H1 (cell line): ENCODE data around the gene ZC3H7B. TPM values are rescaled to one million over a fixed set of nuclear protein-coding genes. Genes with fewer than 3 reads are reported as not detected.

ENCODE experiments used
- EP300 ChIP-seq, 2 experiments: IDR thresholded peaks; 1 replicate in 1 of 2; 2 replicates in 1 of 2; pipeline ENCODE4 v1.6.1; 2011 to 2012; ENCODE audit warnings: low read depth in 2 of 2, low read length in 2 of 2, mild to moderate bottlenecking in 2 of 2, borderline replicate concordance in 1 of 2, inconsistent platforms in 1 of 2, moderate library complexity in 1 of 2
- polyA plus RNA-seq, 7 experiments: library from polyadenylated mRNA; depleted of rRNA in 3 of 7; stranded (reverse) in 5 of 7; unstranded in 2 of 7; fragments of >200 nt in 5 of 7; fragments of 200-250 nt in 2 of 7; gene quantifications; 1 replicate in 5 of 7; 2 replicates in 1 of 7; 4 replicates in 1 of 7; pipeline versions ENCODE4 v1.2.1 to v1.2.3, GENCODE V29; 2011 to 2013; ENCODE audit warnings: missing spikeins in 2 of 7, mixed read lengths in 2 of 7
- total RNA-seq: library from RNA; stranded (reverse); fragmentation: NEBNext Ultra II Directional; extraction: Animal tissue kit (Norgen Biotek cat#: 25700); gene quantifications from 2 replicates; pipeline ENCODE4 v1.2.1, GENCODE V29; 2021

Gene ZC3H7B
- total and polyA plus RNA-seq, 2 of the 8 experiments (the other 6 are each of a cell fraction or from before 2014, with no cell fraction given), result 35.5 to 78.6 TPM

DNA sequence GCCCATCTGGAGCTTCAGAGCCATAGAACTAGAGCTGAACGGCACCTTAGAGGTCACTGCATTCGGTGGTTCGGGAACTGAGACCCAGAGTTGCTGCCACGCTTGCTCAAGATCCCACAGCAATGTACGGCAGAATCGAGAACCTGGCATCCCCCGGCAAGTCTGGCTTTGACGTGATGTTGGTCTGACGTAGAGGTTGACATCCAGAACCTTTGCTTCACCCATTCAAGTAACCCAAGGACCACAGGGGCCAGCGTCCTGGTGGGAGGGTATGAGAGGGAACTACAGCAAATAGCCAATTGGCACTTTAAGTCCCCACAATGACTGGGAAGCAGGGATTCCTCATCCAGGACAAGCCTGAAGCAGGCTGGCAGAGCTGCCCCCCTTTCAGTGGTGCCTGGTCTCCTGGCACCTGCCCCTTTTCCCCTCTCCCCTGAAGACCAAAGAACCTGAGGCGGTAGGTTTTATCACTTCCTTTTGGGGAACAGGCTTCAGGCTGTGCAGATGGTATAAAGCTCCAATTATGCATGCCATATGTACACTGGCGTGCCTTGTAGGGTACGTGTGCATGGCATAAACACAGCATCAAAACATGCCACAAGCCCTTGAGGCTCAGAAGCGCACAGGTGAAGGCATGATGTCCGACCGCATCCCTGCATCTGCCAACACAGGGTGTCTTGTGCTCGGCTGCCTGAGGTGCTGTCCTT is 65.2 kb downstream of the ZC3H7B start (continued):
- no peak for TF ChIP-seq EP300 (IDR thresholded peaks at IDR 0.05; ENCODE audit: borderline replicate concordance in 1 of 2, low read depth in 2 of 2, low read length in 2 of 2)
